Embryonic facial prominence (tissue), 1 donor: ENCODE results near the gene CTSD.

ENCODE experiments used
- DNase-seq: peaks from one replicate; pipeline ENCODE4 v3.0.0-alpha.2; 2016; ENCODE audit errors: extremely low spot score

Gene CTSD

DNA sequence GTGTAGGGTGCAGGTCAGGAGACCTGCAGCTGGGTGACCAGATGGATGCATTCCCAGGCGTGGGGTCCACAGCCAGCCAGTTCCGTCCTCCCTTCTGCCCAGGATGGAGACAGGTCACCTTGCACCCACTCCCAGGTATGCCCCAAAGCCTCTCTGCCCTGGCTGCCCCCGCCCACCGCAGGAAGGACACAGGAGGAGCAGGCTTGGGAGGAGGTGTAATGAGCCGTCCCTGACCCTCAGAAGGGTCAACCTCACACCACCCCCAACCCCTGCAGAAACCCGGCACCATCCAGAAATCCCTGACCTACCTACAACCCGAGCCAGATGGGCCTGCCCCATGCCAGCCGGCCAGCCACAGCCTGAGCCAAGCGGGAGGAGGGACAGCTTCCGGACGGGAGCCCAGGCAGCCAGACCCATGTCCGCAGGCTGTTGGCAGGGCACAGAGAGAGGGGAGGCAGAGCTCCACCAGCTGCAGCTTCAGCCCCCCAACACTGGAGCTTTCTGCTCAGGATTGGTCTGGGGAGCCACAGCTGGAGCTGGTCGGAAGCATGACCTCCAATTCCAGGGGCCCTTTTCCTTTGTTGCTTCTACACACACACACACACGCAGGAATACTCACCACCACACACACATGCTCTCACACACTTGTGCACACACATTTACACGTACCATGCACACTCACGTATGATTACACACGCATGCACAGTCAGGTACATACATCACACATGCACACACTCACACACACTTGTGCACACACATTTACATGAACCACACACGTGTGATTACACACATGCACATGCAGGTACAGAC is 18.6 kb downstream of the CTSD start:
- no peak for DNase-seq

DNA sequence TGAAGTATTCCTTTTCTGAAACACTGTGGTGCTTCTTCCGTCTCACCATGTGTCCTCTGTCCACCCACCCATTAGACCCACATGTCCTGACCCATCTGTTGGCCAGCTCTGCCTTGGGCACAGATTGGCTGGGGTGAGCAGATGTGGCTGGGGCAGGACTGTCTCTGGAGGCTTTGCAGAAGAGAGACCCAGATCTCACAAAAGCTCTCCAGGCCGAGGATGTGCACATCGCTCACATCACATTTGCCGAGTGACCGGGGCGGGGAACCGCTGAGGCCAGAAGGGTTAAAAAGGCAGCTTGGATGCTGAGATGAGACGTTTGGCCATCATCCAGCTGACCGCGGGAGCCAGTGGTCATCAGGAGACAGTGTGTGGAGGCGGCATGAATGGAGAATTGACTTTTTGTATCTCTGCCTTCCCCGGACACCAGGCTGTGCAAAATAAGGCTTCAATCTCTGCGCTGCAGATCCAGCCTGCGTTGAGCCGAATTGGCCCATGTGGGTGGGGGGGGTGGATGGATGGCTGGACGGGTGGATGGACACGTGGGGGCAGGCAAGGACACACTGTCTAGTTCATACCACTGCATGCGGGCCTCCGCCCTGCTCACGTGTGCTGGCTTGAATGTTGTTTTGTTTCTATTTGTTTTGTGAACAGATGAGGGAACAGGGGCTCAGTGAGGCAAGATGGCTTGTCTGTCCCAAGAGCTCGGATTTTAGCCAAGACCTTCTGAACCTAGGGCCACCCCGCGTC is 19.4 kb downstream of the CTSD start:
- no peak for DNase-seq

DNA sequence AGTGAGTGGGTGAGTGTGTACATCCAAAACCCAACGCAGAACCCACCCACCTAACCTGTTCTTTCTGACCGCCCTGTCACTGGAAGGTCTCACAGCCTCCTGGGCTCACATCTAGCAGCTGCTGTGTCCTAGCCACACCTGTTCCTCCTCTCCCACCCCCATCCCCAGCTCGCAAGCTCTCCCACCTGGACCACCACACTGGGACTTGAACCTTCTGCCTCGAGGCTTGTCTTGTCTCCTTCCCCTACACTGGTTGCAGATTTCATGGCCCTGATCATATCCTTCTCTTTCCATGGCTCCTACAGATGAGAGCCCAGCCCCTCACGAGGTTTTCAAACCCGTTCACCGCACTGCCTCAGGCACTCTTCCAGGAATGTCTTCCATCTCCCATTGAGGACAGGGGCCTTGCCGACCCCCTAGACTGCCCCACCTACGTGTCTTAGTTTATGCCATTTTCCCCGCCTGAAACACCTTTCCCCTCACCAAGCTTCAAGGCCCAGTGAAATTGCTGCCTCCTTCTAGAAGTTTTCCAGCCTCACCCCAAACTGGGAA is 20.1 kb downstream of the CTSD start:
- DNase-seq: no peak

DNA sequence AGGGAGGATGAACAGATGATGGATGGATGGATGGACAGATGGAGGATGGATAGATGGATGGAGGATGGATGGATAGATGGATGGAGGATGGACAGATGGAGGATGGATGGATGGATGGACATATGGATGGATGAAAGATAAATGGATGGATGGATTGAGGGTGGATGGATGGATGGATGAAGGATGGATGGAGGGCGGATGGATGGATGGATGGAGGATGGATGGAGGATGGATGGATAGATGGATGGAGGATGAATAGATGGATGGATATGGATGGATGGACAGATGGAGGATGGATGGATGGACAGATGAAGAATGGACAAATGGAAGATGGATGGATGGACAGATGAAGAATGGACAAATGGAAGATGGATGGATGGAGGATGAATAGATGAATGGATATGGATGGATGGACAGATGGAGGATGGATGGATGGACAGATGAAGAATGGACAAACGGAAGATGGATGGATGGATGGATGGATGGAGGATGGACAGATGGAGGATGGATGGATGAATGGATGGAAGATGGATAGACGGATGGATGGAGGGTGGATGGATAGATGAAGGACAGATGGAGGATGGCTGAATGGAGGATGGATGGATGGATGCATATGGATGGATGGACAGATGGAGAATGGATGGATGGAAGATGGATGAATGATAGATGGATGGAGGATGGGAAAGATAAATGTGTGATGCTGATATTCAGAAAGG is 20.7 kb downstream of the CTSD start:
- no peak for DNase-seq

DNA sequence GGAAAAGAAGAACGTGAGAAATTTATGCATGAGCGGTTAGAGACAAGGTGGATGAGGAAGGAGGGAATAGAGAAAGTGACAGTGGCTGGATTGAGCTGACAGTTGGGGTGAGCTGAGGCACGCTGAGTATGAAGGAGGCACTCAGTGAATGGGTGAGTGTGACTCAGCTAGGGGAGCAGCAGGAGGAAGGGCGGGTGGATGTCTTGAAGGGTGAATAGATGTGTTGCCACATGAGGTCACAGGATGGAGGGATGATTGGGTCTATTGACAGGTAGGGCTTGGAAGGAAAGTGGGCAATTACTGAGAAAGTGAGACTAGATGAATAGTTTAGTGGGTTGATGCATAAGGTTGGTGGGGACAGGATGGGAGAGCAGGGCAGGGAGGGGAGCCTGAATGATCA is 21.4 kb downstream of the CTSD start:
- no peak for DNase-seq

DNA sequence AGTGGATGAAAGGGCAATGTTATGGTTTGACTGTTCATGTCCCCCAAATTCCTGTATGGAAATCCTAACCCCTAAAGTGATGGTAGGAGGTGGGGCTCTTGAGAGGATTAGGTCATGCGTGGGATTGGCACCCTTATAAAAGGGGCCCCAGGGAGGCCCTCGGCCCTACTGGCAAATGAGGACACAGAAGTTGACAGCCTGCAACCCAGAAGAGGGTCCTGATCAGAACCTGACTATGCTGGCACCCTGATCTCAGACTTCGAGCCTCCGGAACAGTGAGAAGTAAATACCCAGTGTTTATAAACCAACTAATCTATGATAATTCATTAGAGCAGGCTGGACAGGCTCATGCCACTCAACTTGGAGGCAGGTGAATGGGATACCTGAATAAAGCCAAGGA is 22.0 kb downstream of the CTSD start:
- no peak for DNase-seq

DNA sequence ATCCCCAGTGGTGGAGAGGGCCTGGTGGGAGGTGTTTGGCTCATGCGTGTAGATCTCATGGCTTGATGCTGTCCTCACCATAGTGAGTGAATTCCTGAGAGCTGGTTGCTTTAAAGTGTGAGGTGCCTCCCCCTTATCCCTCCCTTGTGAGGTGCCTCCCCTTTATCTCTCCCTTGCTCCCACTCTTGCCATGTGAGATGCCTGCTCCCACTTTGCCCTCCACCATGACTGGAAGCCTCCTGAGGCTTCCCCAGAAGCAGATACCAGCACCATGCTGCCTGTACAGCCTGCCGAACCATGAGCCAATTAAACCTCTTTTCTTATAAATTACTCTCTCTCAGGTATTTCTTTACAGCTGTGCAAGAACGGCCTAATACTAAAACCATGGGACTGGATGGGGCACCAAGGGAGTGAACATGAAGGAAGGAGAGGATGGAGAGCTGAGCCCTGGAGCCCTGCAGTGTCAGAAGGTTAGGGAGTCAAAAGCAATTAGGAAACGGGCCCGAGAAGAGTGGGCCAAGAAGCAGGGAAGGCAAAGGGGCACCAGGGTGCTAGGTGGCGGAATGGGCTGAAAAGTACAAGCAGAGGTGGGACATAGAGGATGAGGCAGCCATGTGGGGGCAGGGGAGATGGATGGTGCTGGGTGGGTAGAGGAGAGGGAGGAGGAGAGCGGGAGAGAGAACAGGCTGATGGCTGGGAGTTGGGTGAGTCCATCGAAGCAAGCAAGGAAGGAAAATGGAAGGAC is 22.8 kb downstream of the CTSD start:
- no peak for DNase-seq

DNA sequence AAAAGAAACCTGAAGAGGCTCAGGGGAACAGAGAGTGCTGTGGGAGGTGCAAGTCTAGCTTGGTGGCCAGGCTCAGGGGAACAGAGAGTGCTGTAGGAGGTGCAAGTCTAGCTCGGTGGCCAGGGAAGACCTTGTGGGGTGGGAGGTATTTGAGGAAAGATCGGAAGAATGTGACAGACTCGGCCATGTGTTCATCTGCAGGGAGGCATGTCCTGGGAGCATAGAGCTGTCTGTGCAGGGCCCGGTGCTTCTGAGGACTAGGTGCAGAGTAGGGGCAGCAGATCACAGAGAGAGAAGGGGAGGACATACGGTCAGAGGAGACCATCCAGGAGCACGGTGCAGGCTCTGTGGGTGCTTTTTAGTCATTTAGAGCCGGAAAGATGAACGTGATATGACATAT is 24.2 kb downstream of the CTSD start:
- DNase-seq: no peak

GRCh38 chr11:1738380-1738779 is 25.3 kb downstream of the CTSD start:
- no peak for DNase-seq

DNA sequence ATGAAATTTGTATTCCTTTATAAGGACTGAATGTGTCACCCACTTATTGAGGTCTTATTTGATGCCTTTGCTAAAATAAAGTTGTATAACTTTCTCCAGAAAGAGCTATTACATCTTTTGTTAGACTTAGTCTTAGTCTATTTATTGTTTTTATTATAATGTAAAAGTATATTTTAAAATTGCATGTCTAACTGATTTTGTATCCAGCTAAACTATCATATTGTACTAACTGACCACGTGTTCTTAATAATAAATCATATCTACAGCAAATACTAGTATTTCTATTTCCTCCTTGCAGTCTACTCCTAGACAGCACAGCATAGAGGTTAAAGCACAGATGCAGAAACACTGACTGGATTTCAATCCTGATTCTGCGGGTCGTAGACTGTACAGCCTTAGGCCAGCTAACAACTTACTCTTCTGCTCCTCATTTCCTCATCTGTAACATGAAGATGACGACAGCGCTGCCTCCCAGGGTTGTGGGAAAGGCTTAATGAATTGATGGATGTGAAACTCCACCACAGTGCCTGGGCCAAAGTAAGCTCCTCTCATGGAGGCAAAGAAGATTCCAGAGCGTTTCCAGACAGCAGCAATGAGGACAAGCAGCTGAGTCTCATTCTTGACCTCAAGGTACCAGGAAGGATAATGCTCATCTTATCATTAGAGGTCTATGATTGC is 26.5 kb downstream of the CTSD start:
- DNase-seq: no peak

GRCh38 chr11:1736447-1736992 is 27.2 kb downstream of the CTSD start:
- DNase-seq: no peak

DNA sequence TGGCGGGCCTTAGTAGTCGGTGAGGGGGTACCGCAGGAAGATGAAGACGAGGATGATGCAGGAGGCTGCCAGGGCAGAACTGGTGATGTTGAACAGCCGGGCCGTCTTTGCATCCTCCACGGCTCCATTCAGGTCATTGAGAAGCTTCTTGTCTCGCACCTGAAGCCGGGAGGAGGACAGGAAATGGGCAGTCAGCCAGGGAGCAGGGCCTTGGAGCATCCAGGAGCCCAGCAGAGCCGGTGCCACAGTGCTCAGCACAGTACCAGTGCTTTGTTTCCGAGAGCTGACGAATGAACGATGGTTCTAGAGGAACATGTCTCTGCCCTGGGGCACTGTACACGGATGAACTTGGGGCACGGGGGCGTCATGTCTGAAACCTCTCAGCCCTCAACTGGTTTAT is 28.5 kb downstream of the CTSD start:
- DNase-seq: no peak

DNA sequence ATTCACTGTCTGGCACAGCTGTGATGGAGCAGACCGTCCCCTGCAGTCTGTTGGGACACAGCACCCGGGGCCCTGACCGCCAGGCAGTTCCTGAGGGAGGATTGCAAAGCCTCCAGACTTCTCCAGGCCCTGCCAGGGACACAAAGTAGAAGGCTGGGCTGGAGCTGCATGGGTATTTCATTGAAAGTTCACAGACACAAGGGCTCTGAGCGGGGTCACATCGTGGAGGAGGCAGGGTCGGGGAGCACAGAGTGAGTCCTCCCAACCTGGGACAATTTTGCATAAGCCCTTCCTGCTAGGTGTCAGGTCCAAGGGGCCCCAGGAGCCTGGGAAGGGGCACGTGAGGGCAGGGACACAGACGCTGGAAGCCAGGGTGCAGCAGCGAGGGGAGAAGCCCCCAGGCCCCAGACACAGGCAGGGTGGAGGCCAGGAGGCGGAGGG is 29.1 kb downstream of the CTSD start:
- DNase-seq: no peak

- DNase-seq: no peak
Measured at GRCh38 chr11:1733716-1734640, 29.7 kb downstream of the CTSD start.

DNA sequence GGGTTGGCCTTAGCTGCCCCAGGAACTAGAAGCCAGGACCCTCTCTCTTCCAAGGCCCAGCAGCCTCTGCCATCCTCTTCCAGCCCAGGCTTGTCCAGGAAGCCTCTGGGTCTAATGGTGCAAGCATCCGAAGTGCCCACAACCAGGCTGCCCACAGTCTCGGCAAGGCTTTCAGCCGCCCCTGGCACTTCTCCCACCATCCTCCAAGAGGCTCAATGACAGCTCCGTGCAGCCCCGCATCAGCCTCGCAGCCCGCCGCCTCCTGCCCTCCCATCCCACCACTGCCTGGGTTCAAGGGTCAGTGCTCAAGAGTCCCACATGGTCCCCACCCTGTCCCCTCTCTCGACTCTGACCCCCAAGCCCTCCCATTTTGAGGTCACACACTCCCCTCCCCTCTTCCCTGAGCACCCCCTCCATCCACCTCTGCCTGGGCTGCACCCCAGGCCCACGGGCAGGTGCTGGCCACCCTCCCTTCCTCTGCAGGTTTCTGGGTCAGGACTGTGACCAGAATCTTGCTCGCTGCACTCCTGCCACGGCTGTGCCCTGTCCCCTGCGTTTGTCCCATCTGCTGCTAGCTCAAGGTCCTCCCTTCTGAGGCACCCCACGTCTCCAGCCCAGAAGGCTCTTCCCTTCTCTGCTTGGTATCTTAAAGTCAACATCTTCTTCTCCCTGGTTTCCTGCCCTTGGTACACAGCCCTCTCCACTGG is 30.6 kb downstream of the CTSD start:
- no peak for DNase-seq

GRCh38 chr11:1732418-1733008 is 31.2 kb downstream of the CTSD start:
- DNase-seq: no peak

- DNase-seq: no peak
Measured at GRCh38 chr11:1731451-1732059, 32.2 kb downstream of the CTSD start.

DNA sequence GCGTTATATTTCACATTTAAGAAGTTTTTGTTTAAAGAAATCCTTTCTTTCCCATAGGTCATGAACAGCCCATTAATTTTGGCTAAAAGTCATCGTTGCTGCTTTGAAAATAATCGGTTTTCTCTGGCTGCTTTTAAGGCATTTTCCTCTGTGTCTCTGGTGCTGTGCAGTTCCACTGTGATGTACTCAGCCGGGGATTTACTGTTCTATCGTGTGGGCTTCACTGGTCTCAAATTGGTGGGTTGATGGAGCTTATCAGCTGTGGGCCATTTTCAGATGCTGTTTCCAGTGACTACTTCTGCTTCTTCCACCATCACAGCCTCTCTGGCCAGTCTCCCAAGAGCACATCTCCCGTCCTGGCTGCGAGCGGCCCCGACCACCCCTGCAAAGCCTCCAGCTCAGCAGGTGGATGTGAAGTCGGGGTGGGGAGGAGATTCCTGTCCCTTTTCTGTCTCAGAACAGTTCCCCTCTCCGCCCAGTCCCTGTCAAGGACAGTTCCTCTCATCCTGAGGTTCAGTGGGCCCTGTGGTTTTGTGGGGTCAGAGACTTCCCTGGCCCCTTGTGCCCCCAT is 33.6 kb downstream of the CTSD start:
- no peak for DNase-seq
